GM19324 (cell line): ENCODE data around the gene DDOST.
A peak's percentile ranks its signal among the peaks of the same experiment; 100 is the strongest.
"Not testable (repeated sequence)": the region's sequence is repeated elsewhere in the genome, so short reads cannot be mapped to it uniquely, and the experiment has no call there.

Experiments used
- ATAC-seq: cut with Tn5 transposase; IDR thresholded peaks from one replicate; pipeline ENCODE4 v1.9.1; 2021; ENCODE audit warnings: mild to moderate bottlenecking, moderate library complexity; ENCODE audit not compliant: unreplicated experiment, low FRiP score

DDOST gene

DNA sequence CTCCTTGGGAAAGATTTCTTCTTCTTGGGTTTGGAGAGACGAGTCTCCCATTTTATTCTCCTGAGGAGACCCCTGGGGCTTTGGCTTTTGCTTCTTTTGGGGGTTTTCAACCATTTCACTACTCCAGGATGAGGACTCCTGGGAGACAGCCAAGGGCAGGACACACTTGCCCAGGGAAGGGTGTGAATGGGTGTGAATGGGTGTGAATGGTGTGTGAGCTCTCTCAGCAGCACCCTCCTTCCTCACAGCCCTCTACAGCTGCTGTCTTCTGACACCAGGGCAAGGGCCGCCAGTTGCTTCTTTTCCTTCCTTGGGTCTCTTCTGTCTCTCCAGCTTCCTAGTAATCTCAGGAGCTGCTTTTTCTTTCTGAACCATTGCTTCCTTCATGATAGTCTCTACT lies 32.5 kb upstream of the DDOST start:
- ATAC-seq, result no peak

DNA sequence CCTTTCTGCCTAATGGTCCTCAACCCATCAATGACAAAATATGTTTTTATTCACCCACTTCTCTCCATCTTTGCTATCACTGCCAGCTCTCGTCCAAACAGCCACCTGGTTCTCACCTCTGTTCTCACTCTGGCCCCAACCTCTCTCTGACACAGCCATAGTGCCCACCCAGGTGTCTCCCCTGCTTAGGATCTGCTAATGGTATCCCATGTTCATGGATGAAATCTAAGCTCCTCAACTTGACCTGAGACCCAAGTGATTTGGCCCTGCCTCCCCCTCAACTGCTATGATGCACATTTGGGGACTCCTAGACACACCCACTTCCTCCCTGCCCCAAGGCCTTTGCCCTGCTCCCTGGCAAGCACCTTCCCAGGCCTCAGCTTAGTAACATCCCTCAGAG lies 30.7 kb upstream of the DDOST start:
- ATAC-seq, result no peak

- no peak for ATAC-seq
Observed at GRCh38 chr1:20689645-20690056, 28.5 kb upstream of the DDOST start.

GRCh38 chr1:20686883-20687725 lies 25.9 kb upstream of the DDOST start:
- no peak for ATAC-seq

DNA sequence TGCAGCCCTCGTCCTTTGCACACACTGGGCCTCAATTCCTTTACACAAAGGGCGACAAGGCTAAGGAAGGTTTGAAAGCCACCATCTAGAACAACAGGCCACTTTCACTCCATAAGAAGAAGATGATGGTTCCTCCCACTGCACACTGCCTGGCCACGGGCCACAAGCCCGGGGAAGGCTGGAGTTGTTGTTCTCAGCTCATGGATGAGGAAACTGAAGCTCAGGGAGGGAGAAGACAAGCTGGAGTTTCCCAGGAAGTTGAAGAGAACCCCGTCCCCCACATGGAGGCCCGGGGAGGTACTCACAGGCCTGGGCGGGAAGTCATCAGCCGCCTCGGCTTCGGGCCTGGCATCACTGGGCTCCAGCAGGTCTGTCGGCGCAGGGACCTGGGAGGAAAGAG lies 24.6 kb upstream of the DDOST start:
- ATAC-seq, result no peak

- ATAC-seq, result no peak
Observed at GRCh38 chr1:20685099-20685662, 24.0 kb upstream of the DDOST start.

DNA sequence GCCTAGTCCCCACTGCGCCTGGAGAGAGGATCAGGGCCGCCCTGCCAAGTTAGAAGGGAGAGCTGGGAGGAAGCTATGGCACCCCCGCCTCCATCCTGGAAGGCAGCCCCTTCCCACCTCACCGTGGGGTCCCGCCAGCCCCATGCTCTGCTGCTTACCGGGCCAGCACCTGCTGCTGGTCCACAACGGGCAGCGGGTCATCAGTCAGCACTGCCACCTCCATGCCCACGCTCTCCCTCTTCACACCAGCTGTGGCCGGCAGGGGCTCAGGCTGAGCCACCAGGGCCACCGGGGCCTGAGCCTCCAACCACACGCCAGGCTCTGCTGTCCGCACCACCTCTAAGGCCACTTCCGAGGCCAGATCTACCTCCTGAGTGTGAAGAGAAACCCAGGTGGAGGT lies 23.5 kb upstream of the DDOST start:
- ATAC-seq, result no peak

DNA sequence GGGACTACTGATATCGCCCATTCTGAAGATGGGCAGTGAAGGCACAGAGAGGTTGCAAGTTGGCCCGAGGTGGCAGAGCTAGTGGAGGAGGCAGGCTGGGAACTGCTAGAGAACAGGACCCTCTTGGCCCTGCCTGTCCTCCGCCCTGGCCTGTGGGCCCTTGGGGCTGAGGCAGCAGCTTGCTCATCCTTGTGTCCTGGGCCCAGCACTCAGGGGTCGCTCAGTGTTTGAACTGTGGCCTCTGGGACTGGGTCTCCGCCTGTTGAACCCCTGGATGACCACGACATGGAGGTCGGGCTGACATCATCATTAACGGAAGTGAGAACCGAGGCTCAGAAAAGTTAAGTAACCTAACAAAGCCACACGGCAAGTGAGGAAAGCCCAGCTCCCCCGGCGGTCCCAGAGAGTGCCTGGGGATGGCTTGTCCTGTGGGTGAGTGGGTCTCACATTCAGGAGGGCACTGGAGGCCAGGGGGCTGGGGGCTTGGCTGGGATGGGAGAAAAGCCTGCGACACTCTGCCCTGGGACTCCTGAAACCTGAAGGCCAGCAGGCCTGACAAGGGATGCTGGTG lies 23.0 kb upstream of the DDOST start:
- no peak for ATAC-seq

DNA sequence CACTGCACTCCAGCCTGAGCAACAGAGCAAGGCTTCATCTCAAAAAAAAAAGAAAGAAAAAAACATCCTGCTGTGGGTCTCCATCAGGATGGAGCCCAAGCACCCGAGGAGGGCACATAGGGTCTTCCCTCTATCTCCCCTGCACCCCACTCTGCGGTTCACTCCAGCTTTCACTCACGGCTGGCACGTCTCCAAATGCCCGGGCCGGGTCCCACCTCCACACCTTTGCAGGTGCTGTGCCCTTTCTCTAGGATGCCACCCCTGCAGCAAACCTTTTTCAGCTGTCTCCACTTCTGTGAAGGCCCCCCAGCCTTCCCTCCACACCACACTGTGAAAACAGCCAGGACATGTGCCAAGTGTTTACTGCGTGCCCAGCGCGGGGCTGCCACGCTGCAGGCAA lies 22.4 kb upstream of the DDOST start:
- ATAC-seq, result no peak

DNA sequence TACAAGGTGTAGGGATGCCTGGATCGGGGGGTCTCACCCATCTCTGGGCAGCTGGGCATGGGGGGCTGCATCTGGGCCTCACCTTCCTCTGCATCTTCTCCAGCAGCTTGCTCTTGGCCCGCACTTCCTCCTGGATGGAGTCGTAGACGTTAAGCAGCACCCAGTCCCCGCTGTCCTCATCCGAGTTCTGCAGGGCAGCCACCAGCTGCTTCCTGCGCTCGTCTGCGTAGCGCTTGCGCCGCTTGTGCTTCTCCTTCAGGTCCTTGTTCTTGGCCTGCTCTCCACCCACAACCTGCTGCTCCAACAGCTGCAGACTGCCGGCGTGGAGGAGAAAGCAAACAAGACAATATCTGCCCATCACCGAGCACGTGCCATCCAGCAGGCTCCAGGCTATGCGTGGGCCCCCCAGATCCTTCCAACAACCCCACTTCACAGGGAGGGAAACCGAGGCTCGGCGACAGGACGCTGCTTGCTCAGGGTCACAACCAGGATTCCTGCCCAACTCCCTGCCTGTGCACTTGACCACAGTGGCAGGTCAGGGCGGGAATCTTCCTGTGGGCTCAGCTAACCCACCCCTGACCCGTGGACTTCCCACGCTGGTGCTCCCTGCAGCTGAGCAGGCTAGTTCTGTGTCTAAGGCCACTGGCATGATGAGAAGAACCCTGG lies 21.5 kb upstream of the DDOST start:
- ATAC-seq, result no peak

DNA sequence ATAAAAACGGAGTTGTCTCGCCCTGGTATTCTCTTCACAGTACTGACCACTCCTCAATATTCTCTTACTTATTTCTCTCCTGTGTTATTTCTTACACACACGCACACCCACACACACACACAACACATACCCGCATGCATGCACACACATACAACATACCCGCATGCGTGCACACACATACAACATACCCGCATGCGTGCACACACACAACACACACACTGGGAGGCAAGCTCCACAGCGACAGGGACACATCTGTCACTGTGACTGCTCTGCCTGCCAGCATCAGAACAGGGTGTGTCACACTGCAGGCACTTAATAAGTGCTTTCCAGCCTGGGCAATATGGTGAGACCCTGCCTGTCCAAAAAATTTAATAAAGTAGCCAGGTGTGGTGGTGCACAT lies 20.8 kb upstream of the DDOST start:
- ATAC-seq, result no peak

GRCh38 chr1:20680269-20680668 lies 19.1 kb upstream of the DDOST start:
- no peak for ATAC-seq

- peak; percentile 53 for ATAC-seq
Observed at GRCh38 chr1:20678599-20678998, 17.4 kb upstream of the DDOST start.

GRCh38 chr1:20673626-20674025 lies 12.5 kb upstream of the DDOST start:
- not testable (repeated sequence) for ATAC-seq

GRCh38 chr1:20672265-20672632 lies 11.1 kb upstream of the DDOST start:
- no peak for ATAC-seq

DNA sequence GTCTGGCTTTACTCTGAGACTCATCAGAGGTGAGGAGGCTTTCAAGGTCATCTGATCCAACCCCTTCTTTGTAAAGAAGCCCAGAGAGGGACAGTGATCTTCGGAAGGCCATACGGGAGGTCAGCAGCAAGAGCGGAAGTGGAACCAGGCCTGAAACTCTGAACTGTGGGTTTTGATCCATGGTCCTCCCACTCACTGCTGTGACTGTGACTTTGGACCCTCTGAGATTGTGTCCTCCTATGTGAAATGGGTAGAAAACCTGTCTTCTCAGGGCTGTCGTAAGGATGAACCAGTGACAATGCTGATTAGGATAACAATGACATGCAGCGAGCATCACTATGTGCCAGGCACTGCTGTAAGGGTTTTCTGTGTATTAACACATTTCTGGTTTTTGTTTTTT lies 9.8 kb upstream of the DDOST start:
- ATAC-seq, result no peak

GRCh38 chr1:20668581-20668980 lies 7.4 kb upstream of the DDOST start:
- no peak for ATAC-seq

DNA sequence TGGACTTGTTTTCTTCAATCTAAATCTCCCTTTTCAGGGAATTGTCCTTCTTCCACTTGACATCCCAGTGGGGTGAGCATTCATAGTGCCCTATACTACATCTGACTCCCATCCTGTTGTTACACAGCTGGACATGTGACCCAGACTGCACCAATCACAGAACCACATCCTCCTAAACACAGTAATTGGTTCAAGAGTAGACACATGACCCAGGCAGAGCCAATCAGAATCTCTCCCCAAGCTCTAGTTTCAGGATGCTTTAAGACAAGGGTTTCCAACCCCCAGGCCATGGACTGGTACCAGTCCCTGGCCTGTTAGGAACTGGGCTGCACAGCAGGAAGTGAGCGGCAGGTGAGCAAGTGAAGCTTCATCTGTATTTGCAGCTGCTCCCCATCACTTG lies 5.6 kb upstream of the DDOST start:
- ATAC-seq, result no peak

DNA sequence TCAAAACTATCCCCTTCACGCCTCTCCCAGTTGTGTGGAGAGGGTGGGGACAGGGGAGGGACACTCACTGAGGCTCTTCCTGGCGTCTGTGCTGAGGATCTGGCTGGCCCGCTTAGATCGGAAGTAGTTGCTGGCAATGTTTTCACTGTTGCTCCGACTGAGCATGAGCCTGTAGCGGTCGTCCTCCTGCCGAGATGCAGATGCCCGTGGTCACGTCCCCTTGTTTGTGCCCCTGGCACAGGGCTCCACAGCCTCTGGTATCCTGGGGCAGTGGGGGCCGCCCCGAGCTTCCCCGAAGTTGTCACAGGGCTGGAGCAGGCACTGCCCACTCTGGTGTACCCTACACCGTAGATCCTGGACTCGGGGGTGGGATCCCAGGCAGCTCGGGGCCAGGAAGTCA lies 5.0 kb upstream of the DDOST start:
- no peak for ATAC-seq

DNA sequence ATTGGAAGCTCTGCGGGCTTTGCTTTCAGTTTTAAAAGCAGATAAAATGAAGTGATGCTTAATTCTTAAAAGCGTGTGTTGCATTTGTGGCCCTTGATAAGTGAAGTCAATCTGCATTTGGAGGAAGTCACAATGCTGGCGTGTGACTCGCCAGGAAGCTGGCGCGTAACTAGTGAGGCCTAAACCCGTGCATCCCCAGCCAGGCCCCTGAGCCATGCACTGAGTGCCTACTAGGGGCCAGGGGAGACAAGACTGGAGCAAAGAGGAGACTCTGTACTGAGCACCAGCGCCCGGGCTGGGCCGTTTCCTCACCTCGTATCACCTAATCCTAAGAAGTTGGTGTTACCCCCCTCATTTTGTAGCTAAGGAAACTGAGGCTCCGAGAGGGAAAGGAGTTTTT lies 4.6 kb upstream of the DDOST start:
- ATAC-seq, result no peak

DNA sequence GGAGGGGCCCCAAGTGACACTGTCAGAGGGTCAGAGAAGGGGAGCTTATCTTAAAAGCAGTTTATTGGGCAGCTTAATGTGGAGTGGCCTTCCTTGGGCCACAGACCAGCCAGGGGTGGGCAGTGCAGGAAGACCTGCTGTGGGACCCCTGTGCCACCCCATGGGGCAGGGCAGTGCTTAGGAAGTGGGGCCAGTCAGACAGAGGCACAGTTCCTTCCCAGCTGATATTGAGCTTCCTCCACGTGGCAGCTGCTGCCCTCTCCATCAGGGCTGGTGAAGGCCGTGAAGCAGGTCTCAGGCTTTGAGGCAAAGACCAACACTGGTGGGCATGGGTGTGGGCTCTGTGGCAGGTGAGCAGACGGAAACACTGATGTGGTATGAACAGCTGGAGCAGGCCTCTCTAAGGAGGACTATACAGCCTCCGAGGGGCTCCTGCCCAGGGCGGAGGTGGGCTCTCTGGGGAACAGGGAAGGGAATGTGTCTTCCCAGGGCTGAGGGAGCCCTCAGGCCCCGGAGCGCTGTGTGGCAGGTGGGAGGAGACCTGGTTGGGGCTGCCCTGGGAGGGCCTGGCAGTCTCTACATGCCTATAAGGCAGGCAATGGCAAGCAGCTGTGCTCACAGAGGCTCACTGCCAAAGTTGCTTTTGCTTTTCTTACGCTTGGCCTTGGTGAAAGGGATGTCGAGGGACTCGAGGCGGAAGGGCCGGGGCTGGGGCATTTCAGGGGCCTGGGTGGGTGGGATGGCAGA lies 3.0 kb upstream of the DDOST start:
- ATAC-seq, result no peak
